ENCODE results near the gene GPD1.

Gene GPD1

GRCh38 chr12:50103767-50104321, at the start of gene GPD1:
Gene GPD1, plus strand, starts transcription at chr12:50104008. Its CDS starts 43 bp downstream, at chr12:50104051.
- no peak for DNase-seq (ENCODE audit: low read depth in 2 of 3, low spot score in 2 of 3)

- peak in 2 of 3 experiments; percentile 37 to 42 for DNase-seq (ENCODE audit: low read depth in 2 of 3, low spot score in 2 of 3)
Measured at GRCh38 chr12:50055831-50056638, 47.8 kb upstream of the GPD1 start.

- DNase-seq (ENCODE audit: low read depth in 2 of 3, low spot score in 2 of 3) = no peak
Measured at GRCh38 chr12:50056639-50056976, 47.2 kb upstream of the GPD1 start.

- DNase-seq (ENCODE audit: low read depth in 2 of 3, low spot score in 2 of 3) = peak in 1 of 3 experiments; percentile 58
Measured at GRCh38 chr12:50057000-50057841, 46.6 kb upstream of the GPD1 start, which contains the start of gene ASIC1. Gene ASIC1, plus strand, starts transcription at chr12:50057596. Its CDS starts 1,171 bp downstream, at chr12:50058767.

GRCh38 chr12:50057896-50058670, 45.7 kb upstream of the GPD1 start:
- no peak for DNase-seq (ENCODE audit: low read depth in 2 of 3, low spot score in 2 of 3)

GRCh38 chr12:50058743-50059312, 45.0 kb upstream of the GPD1 start:
- no peak for DNase-seq (ENCODE audit: low read depth in 2 of 3, low spot score in 2 of 3)

GRCh38 chr12:50059440-50060119, 44.2 kb upstream of the GPD1 start:
- DNase-seq (ENCODE audit: low read depth in 2 of 3, low spot score in 2 of 3) = peak in 1 of 3 experiments; percentile 57

GRCh38 chr12:50060120-50060468, 43.7 kb upstream of the GPD1 start:
- no peak for DNase-seq (ENCODE audit: low read depth in 2 of 3, low spot score in 2 of 3)

- DNase-seq (ENCODE audit: low read depth in 2 of 3, low spot score in 2 of 3) = no peak
Measured at GRCh38 chr12:50061171-50061570, 42.6 kb upstream of the GPD1 start.

GRCh38 chr12:50061946-50062686, 41.7 kb upstream of the GPD1 start:
- no peak for DNase-seq (ENCODE audit: low read depth in 2 of 3, low spot score in 2 of 3)

- DNase-seq (ENCODE audit: low read depth in 2 of 3, low spot score in 2 of 3) = no peak
Measured at GRCh38 chr12:50062728-50063460, 40.9 kb upstream of the GPD1 start.

GRCh38 chr12:50065726-50066310, 38.0 kb upstream of the GPD1 start:
- DNase-seq (ENCODE audit: low read depth in 2 of 3, low spot score in 2 of 3) = no peak

- no peak for DNase-seq (ENCODE audit: low read depth in 2 of 3, low spot score in 2 of 3)
Measured at GRCh38 chr12:50066402-50066801, 37.4 kb upstream of the GPD1 start.

GRCh38 chr12:50069069-50069468, 34.7 kb upstream of the GPD1 start:
- no peak for DNase-seq (ENCODE audit: low read depth in 2 of 3, low spot score in 2 of 3)

- DNase-seq (ENCODE audit: low read depth in 2 of 3, low spot score in 2 of 3) = no peak
Measured at GRCh38 chr12:50069539-50069938, 34.3 kb upstream of the GPD1 start.

- no peak for DNase-seq (ENCODE audit: low read depth in 2 of 3, low spot score in 2 of 3)
Measured at GRCh38 chr12:50070314-50071060, 33.3 kb upstream of the GPD1 start.

- no peak for DNase-seq (ENCODE audit: low read depth in 2 of 3, low spot score in 2 of 3)
Measured at GRCh38 chr12:50072198-50072907, 31.5 kb upstream of the GPD1 start.
